Parathyroid adenoma (tissue), 2 donors: ENCODE data around the gene RNPEP.
"Not testable (repeated sequence)": the region's sequence is repeated elsewhere in the genome, so short reads cannot be mapped to it uniquely, and the experiment has no call there.

Experiments
- H2AFZ ChIP-seq: fragments of 300-600 bp; sonication (generic); one replicate; pipeline ENCODE4 v1.7.0; 2017; ENCODE audit warnings: antibody characterized with exemption, mild to moderate bottlenecking
- H3K27ac ChIP-seq: fragments of 300-600 bp; sonication (generic); one replicate; pipeline ENCODE4 v1.7.0; 2017
- H3K27me3 ChIP-seq: fragments of 300-600 bp; sonication (generic); one replicate; pipeline ENCODE4 v1.7.0; 2017; ENCODE audit warnings: low read length; ENCODE audit not compliant: control insufficient read depth, insufficient read depth
- H3K36me3 ChIP-seq: fragments of 300-600 bp; sonication (generic); one replicate; pipeline ENCODE4 v1.7.0; 2017; ENCODE audit warnings: low read length; ENCODE audit not compliant: control insufficient read depth, insufficient read depth
- H3K4me1 ChIP-seq: fragments of 300-600 bp; sonication (generic); one replicate; pipeline ENCODE4 v1.7.0; 2017; ENCODE audit warnings: control low read depth
- H3K4me2 ChIP-seq: fragments of 300-600 bp; sonication (generic); one replicate; pipeline ENCODE4 v1.7.0; 2017; ENCODE audit warnings: low read length
- H3K4me3 ChIP-seq: fragments of 300-600 bp; sonication (generic); one replicate; pipeline ENCODE4 v1.7.0; 2017; ENCODE audit warnings: low read depth, low read length
- H3K79me2 ChIP-seq: fragments of 300-600 bp; sonication (generic); one replicate; pipeline ENCODE4 v1.7.0; 2017; ENCODE audit warnings: control low read depth
- H3K9ac ChIP-seq: fragments of 300-600 bp; sonication (generic); one replicate; pipeline ENCODE4 v1.7.0; 2017; ENCODE audit warnings: mild to moderate bottlenecking
- H3K9me3 ChIP-seq: fragments of 300-600 bp; sonication (generic); one replicate; pipeline ENCODE4 v1.7.0; 2017; ENCODE audit warnings: low read length; ENCODE audit not compliant: control insufficient read depth
- TF ChIP-seq, protein P1 (sequence below): fragments of 300-600 bp; sonication (generic); IDR thresholded peaks from one replicate; pipeline ENCODE4 v1.7.0; 2017; ENCODE audit warnings: antibody characterized with exemption, mild to moderate bottlenecking
- donor health status: primary hyperparathyroidism.

Gene RNPEP

GRCh38 chr1:201955729-201956143 lies 26.7 kb upstream of the RNPEP start:
- Histone ChIP-seq H3K36me3 (no peaks in the 10 kb centered on the region), H3K4me2 (peak overlapping the region; percentile 93), H3K27ac (peak overlapping the region; percentile 84), H3K9ac (peak overlapping the region; percentile 80), H3K4me1 (no peaks in the 10 kb centered on the region), H3K27me3 (no peaks in the 10 kb centered on the region), H3K4me3 (peak overlapping the region; percentile 97), H3K9me3 (no peaks in the 10 kb centered on the region), H2AFZ (peak overlapping the region; percentile 92), H3K79me2 (peaks cover 9% of the 10 kb centered on the region)
- TF ChIP-seq, protein P1, sequence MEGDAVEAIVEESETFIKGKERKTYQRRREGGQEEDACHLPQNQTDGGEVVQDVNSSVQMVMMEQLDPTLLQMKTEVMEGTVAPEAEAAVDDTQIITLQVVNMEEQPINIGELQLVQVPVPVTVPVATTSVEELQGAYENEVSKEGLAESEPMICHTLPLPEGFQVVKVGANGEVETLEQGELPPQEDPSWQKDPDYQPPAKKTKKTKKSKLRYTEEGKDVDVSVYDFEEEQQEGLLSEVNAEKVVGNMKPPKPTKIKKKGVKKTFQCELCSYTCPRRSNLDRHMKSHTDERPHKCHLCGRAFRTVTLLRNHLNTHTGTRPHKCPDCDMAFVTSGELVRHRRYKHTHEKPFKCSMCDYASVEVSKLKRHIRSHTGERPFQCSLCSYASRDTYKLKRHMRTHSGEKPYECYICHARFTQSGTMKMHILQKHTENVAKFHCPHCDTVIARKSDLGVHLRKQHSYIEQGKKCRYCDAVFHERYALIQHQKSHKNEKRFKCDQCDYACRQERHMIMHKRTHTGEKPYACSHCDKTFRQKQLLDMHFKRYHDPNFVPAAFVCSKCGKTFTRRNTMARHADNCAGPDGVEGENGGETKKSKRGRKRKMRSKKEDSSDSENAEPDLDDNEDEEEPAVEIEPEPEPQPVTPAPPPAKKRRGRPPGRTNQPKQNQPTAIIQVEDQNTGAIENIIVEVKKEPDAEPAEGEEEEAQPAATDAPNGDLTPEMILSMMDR: no peak

DNA sequence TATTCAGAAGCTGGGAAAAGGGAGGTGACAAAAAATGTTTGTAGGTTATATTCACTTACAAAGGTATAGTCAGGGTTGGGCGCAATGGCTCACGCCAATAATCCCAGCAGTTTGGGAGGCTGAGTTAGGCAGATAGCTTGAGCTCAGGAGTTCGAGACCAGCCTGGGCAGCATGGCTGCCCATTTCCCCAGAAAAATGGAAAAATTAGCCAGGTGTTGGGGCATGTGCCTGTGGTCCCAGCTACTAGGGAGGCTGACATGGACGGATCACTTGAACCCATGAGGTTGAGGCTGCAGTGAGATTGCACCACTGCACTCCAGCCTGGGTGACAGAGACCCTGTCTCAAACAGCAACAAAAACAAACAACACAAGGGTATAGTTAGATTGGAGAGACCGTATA lies 24.1 kb upstream of the RNPEP start:
- H3K79me2 ChIP-seq: peaks cover 9% of the 10 kb centered on the region
- no peak overlapping the region for H2AFZ ChIP-seq
- H3K4me2 ChIP-seq: no peak overlapping the region
- H3K27ac ChIP-seq: no peak overlapping the region
- no peak overlapping the region for H3K9ac ChIP-seq
- no peaks in the 10 kb centered on the region for H3K4me1 ChIP-seq
- no peaks in the 10 kb centered on the region for H3K36me3 ChIP-seq
- H3K4me3 ChIP-seq: no peak overlapping the region
- no peaks in the 10 kb centered on the region for H3K27me3 ChIP-seq
- TF ChIP-seq, protein P1: no peak
- H3K9me3 ChIP-seq: no peaks in the 10 kb centered on the region

DNA sequence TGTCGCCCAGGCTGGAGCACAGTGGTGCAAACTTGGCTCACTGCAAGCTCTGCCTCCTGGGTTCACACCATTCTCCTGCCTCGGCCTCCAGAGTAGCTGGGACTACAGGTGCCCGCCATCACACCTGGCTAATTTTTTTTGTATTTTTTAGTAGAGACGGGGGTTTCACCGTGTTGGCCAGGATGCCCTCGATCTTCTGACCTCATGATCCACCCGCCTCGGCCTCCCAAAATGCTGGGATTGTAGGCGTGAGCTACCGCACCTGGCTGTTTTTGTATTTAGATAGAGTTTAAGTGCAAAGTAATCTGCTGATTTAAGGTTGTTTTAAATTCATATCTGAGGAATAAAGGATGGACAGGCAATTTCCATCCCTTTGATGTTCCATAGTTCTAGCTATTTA lies 20.1 kb upstream of the RNPEP start:
- H3K9me3 ChIP-seq, H3K79me2 ChIP-seq, H3K9ac ChIP-seq, H3K27ac ChIP-seq, H3K27me3 ChIP-seq, H3K4me1 ChIP-seq, H3K4me3 ChIP-seq, H3K4me2 ChIP-seq, H3K36me3 ChIP-seq, H2AFZ ChIP-seq: not testable (repeated sequence)

DNA sequence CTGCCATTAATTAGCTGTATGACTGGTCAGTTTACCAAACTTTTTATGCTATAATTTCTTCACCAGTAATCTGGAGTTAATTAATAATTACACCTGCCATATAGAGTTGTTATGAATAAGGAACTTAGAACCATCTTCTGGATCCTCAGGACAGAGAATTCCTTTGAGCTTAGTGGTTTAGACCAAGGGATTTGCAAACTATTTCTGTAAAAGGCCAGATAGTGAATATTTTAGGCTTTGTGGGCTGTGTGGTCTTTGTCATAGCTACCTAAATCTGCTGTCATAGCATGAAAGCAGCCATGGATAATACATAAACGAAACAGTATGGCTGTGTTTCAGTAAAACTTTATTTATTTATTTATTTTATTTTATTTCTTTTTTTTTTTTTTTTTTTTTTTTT lies 18.2 kb upstream of the RNPEP start:
- H2AFZ ChIP-seq: no peak overlapping the region
- no peaks in the 10 kb centered on the region for H3K9me3 ChIP-seq
- TF ChIP-seq, protein P1: no peak

GRCh38 chr1:201966171-201966570 lies 16.3 kb upstream of the RNPEP start:
- Histone ChIP-seq H3K9ac (no peak overlapping the region), H3K79me2 (no peaks in the 10 kb centered on the region), H3K36me3 (no peaks in the 10 kb centered on the region), H3K4me2 (no peak overlapping the region), H3K27ac (no peak overlapping the region), H3K9me3 (no peaks in the 10 kb centered on the region), H2AFZ (no peak overlapping the region), H3K4me1 (no peaks in the 10 kb centered on the region), H3K27me3 (no peaks in the 10 kb centered on the region), H3K4me3 (no peak overlapping the region)
- TF ChIP-seq, protein P1: no peak

More for the DNA sequence above, 18.2 kb upstream of the RNPEP start:
- H3K36me3 ChIP-seq: no peaks in the 10 kb centered on the region
- no peaks in the 10 kb centered on the region for H3K27me3 ChIP-seq
- H3K4me3 ChIP-seq: no peak overlapping the region
- H3K4me2 ChIP-seq: no peak overlapping the region
- H3K79me2 ChIP-seq: no peaks in the 10 kb centered on the region
- H3K27ac ChIP-seq: no peak overlapping the region
- no peak overlapping the region for H3K9ac ChIP-seq
- H3K4me1 ChIP-seq: no peaks in the 10 kb centered on the region
